ENCODE data around the gene MGST3.
A peak's percentile ranks its signal among the peaks of the same experiment; 100 is the strongest.

Gene MGST3

DNA sequence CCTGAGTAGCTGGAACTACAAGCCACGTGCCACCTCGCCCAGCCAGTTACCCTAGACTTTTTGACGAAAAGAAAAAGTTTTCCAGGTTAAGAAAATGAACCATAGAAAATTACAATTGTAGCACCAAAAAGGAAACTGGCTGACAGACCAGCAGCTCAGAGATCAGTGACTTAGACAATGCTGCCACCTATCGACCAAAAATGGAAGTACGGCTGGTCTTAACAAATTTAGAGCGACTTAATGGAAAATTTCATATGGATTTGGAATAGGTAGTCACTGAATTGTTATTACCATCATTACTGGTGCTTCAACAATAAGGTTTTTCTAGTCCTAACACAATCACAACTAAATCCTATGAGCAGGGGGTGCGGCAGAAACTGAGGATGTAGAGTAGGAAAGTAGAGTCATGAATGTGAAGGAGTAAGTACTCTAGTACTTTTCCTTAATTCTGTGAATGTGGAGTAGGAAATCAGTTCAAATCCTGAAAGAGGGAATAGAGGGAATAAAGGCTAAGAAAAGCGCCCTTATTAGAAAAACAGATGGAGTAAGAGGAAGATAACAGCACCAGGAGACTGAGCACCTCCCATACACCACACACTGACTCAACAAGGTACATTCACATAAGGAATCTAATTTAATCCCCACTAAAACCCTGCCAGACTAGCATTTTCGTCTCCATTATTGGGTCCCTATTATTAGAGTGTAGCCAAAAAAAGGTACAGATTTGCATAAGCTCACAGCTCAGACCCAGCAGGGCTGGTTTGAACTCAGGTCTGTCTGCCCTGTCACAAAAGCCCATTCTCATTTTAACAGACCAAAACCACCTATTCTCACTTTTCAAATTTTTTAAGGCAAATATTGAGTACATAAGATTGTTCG is 37.9 kb upstream of the MGST3 start:
- H3K9me2 ChIP-seq (replicated peaks; ENCODE audit: control insufficient read depth, low read length): no peaks in the 10 kb centered on the region
- H3K4me1 ChIP-seq (ENCODE audit: control insufficient read depth, low read length): peaks cover 17% of the 10 kb centered on the region
- H3K4me2 ChIP-seq (ENCODE audit: low read length): peak overlapping the region; percentile 25; the same call in 1 of the 2 replicates
- no peak overlapping the region for H3K27ac ChIP-seq (ENCODE audit: low read depth, low read length)
- H3K36me3 ChIP-seq (ENCODE audit: control insufficient read depth, low read length): no peaks in the 10 kb centered on the region
- H3K9me3 ChIP-seq (ENCODE audit: control insufficient read depth, insufficient read depth, low read length): no peaks in the 10 kb centered on the region
- no peaks in the 10 kb centered on the region for H3K79me2 ChIP-seq (ENCODE audit: control insufficient read depth, low read length)
- no peaks in the 10 kb centered on the region for H3F3A ChIP-seq (ENCODE audit: control insufficient read depth, insufficient read depth)
- H4K20me1 ChIP-seq (ENCODE audit: control insufficient read depth, insufficient read depth, low read depth, low read length): peaks cover 12% of the 10 kb centered on the region; the same call in 1 of the 2 replicates
- no peak overlapping the region for H3K4me3 ChIP-seq (ENCODE audit: low read length)
- TF ChIP-seq EZH2phosphoT487 (IDR thresholded peaks at IDR 0.05; ENCODE audit: borderline replicate concordance, low read length) (no peak), CTCF (IDR thresholded peaks at IDR 0.05; ENCODE audit: low read depth, low read length, poor library complexity, severe bottlenecking) (peak; percentile 84)
- H3K27me3 ChIP-seq (ENCODE audit: control insufficient read depth, low read length): peaks cover 78% of the 10 kb centered on the region

- H3K27me3 ChIP-seq (ENCODE audit: control insufficient read depth, low read length): peaks cover 60% of the 10 kb centered on the region
- no peaks in the 10 kb centered on the region for H3F3A ChIP-seq (ENCODE audit: control insufficient read depth, insufficient read depth)
- peaks cover 6% of the 10 kb centered on the region; the same call in 1 of the 2 replicates for H4K20me1 ChIP-seq (ENCODE audit: control insufficient read depth, insufficient read depth, low read depth, low read length)
- no peak overlapping the region for H3K4me3 ChIP-seq (ENCODE audit: low read length)
- no peak overlapping the region for H3K27ac ChIP-seq (ENCODE audit: low read depth, low read length)
- no peaks in the 10 kb centered on the region for H3K9me3 ChIP-seq (ENCODE audit: control insufficient read depth, insufficient read depth, low read length)
- H3K79me2 ChIP-seq (ENCODE audit: control insufficient read depth, low read length): no peaks in the 10 kb centered on the region
- peaks cover 25% of the 10 kb centered on the region for H3K4me1 ChIP-seq (ENCODE audit: control insufficient read depth, low read length)
- H3K9me2 ChIP-seq (replicated peaks; ENCODE audit: control insufficient read depth, low read length): no peaks in the 10 kb centered on the region
- no peak for TF ChIP-seq CTCF (IDR thresholded peaks at IDR 0.05; ENCODE audit: low read depth, low read length, poor library complexity, severe bottlenecking)
- TF ChIP-seq EZH2phosphoT487 (IDR thresholded peaks at IDR 0.05; ENCODE audit: borderline replicate concordance, low read length): no peak
- H3K4me2 ChIP-seq (ENCODE audit: low read length): no peak overlapping the region
- H3K36me3 ChIP-seq (ENCODE audit: control insufficient read depth, low read length): no peaks in the 10 kb centered on the region
These were observed 35.6 kb upstream of the MGST3 start for GRCh38 chr1:165595246-165595938.

DNA sequence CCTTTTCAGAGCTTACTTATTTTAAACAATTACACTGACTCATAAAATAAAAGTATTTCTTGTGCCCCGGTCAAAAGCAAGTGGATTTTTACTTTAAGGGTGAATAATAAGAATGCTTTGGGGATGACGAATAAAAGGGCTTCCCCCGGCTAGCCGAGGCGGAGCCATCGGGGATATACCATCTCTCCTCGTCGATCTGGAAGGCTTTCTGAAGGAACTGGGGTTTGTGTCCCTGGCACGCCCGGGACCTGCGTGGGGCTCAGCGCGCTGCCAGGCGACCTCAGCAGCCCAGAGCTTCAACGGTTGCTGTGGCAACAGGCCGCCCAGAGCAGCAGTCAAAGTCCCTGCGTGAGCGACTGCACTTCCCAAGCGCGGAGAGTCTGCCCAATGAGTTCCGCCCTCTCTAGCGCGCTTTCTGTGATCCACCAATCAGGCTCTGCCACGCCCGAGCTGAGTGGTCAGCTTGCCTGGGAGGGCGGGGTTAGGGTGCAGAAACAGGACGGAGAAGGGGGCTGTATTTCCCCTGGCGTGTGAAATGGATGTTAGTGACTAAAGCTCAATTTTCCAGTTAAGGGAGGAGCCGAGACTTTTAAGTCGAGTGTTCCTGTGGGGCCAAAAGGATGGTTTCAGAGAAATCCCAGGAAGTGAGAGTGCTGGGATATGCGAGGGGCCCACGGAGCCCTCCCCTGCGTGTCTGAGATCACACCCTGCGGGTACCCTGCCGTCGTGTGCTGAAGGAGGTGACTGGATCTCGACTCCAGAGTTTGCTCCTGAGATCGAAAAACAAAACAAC is 33.0 kb upstream of the MGST3 start:
- no peaks in the 10 kb centered on the region for H3F3A ChIP-seq (ENCODE audit: control insufficient read depth, insufficient read depth)
- peaks cover 31% of the 10 kb centered on the region for H3K4me1 ChIP-seq (ENCODE audit: control insufficient read depth, low read length)
- H3K27me3 ChIP-seq (ENCODE audit: control insufficient read depth, low read length): peaks cover 55% of the 10 kb centered on the region
- no peaks in the 10 kb centered on the region for H3K9me2 ChIP-seq (replicated peaks; ENCODE audit: control insufficient read depth, low read length)
- peak overlapping the region; percentile 76 for H3K4me3 ChIP-seq (ENCODE audit: low read length)
- H3K79me2 ChIP-seq (ENCODE audit: control insufficient read depth, low read length): no peaks in the 10 kb centered on the region
- 0 out of 2 replicates have a peak, but pooled peaks cover 3% of the 10 kb centered on the region for H4K20me1 ChIP-seq (ENCODE audit: control insufficient read depth, insufficient read depth, low read depth, low read length)
- no peaks in the 10 kb centered on the region for H3K36me3 ChIP-seq (ENCODE audit: control insufficient read depth, low read length)
- H3K27ac ChIP-seq (ENCODE audit: low read depth, low read length): no peak overlapping the region
- peak overlapping the region; percentile 94 for H3K4me2 ChIP-seq (ENCODE audit: low read length)
- TF ChIP-seq EZH2phosphoT487 (IDR thresholded peaks at IDR 0.05; ENCODE audit: borderline replicate concordance, low read length) (no peak), CTCF (IDR thresholded peaks at IDR 0.05; ENCODE audit: low read depth, low read length, poor library complexity, severe bottlenecking) (no peak)
- H3K9me3 ChIP-seq (ENCODE audit: control insufficient read depth, insufficient read depth, low read length): no peaks in the 10 kb centered on the region

Measured in DOHH2 (cell line).